ENCODE measurements around the gene ESPNL. TPM values are rescaled to one million over a fixed set of nuclear protein-coding genes. Genes with fewer than 3 reads are reported as not detected.

Gene ESPNL
- total and polyA plus RNA-seq, 4 donors, result 0.08 to 0.59 (median 0.35) TPM

- Histone ChIP-seq H3K4me1 (ENCODE audit: control insufficient read depth in 4 of 4, insufficient read depth in 4 of 4, low read length in 3 of 4) (peaks cover 0 to 11% (median 5%) of the 10 kb centered on the region in 4 donors), H3K27ac (ENCODE audit: low read depth in 1 of 2, low read length in 2 of 2) (no peak within 1 kb of the TSS), H3K9me3 (ENCODE audit: control insufficient read depth in 4 of 4, low read length in 3 of 4) (no peaks in the 10 kb centered on the region), H3K9ac (ENCODE audit: low read depth in 1 of 2, low read length in 2 of 2) (no peak within 1 kb of the TSS), H3K4me3 (ENCODE audit: low read depth in 1 of 3, low read length in 3 of 3) (peak within 1 kb of the TSS in 1 of 3 donors; percentile 54), H3K36me3 (ENCODE audit: control insufficient read depth in 4 of 4, insufficient read depth in 3 of 4, low read depth in 1 of 4, low read length in 3 of 4) (no peaks in the 10 kb centered on the region), H3K27me3 (ENCODE audit: control insufficient read depth in 4 of 4, insufficient read depth in 4 of 4, low read length in 3 of 4) (no peaks in the 10 kb centered on the region)
- no peak for TF ChIP-seq TAF1 (conservative IDR thresholded peaks at IDR 0.05)
- TF ChIP-seq, protein P1, sequence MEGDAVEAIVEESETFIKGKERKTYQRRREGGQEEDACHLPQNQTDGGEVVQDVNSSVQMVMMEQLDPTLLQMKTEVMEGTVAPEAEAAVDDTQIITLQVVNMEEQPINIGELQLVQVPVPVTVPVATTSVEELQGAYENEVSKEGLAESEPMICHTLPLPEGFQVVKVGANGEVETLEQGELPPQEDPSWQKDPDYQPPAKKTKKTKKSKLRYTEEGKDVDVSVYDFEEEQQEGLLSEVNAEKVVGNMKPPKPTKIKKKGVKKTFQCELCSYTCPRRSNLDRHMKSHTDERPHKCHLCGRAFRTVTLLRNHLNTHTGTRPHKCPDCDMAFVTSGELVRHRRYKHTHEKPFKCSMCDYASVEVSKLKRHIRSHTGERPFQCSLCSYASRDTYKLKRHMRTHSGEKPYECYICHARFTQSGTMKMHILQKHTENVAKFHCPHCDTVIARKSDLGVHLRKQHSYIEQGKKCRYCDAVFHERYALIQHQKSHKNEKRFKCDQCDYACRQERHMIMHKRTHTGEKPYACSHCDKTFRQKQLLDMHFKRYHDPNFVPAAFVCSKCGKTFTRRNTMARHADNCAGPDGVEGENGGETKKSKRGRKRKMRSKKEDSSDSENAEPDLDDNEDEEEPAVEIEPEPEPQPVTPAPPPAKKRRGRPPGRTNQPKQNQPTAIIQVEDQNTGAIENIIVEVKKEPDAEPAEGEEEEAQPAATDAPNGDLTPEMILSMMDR (IDR thresholded peaks at IDR 0.05; ENCODE audit: low read depth, low read length, missing input control), result peak; percentile 12
- TF ChIP-seq RXRA (IDR thresholded peaks at IDR 0.05), result no peak
- 11% methylated on average over 59 of the region's 61 CpGs for WGBS
- DNase-seq (ENCODE audit: low spot score), result peak; percentile 69
Observed at GRCh38 chr2:238158509-238159070, 58.5 kb downstream of the ESPNL start, which contains the start of gene ERFE. ERFE (plus strand) TSS chr2:238158970; CDS start chr2:238159008, 38 bp downstream.

DNA sequence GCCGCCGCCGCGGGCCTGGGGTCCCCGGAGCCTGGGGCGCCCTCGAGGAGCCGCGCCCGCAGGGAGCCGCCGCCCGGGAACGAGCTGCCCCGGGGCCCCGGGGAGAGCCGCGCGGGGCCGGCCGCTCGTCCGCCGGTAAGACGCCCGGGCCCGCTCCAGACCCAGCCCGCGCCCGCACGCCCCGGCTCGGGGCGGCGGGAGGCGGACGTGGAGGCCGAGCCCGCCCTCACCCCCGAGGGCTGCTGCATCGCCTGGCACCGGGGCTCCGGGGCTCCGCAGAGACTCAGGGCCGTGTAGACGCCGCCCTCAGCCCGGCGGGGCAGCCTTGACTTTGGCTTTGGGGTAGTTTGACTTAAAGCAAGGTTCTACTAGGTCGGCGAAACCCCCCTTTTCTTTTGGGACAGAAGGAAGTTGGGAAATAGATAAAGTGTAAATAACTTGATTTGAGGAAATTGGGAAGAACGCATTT, 59.0 kb downstream of the ESPNL start:
- Histone ChIP-seq H3K27me3 (ENCODE audit: control insufficient read depth in 4 of 4, insufficient read depth in 4 of 4, low read length in 3 of 4) (no peaks in the 10 kb centered on the region), H3K9me3 (ENCODE audit: control insufficient read depth in 4 of 4, low read length in 3 of 4) (no peaks in the 10 kb centered on the region), H3K4me1 (ENCODE audit: control insufficient read depth in 4 of 4, insufficient read depth in 4 of 4, low read length in 3 of 4) (peaks cover 0 to 14% (median 7%) of the 10 kb centered on the region in 4 donors), H3K36me3 (ENCODE audit: control insufficient read depth in 4 of 4, insufficient read depth in 3 of 4, low read depth in 1 of 4, low read length in 3 of 4) (no peaks in the 10 kb centered on the region), H3K27ac (ENCODE audit: low read depth in 1 of 2, low read length in 2 of 2) (no peak overlapping the region), H3K9ac (ENCODE audit: low read depth in 1 of 2, low read length in 2 of 2) (no peak overlapping the region), H3K4me3 (ENCODE audit: low read depth in 1 of 3, low read length in 3 of 3) (peak overlapping the region in 1 of 3 donors; percentile 54)
- TF ChIP-seq REST (IDR thresholded peaks at IDR 0.05) (no peak), FOXA2 (IDR thresholded peaks at IDR 0.05) (no peak), RAD21 (IDR thresholded peaks at IDR 0.05) (no peak), SP1 (IDR thresholded peaks at IDR 0.05) (no peak), TAF1 (conservative IDR thresholded peaks at IDR 0.05) (no peak), EGR1 (IDR thresholded peaks at IDR 0.05; ENCODE audit: low read depth in 2 of 2) (no peak), HNF4G (IDR thresholded peaks at IDR 0.05) (no peak), MAX (IDR thresholded peaks at IDR 0.05) (no peak), YY1 (IDR thresholded peaks at IDR 0.05) (no peak), ATF3 (IDR thresholded peaks at IDR 0.05) (no peak), JUND (IDR thresholded peaks at IDR 0.05) (no peak), NR2F2 (IDR thresholded peaks at IDR 0.05) (no peak)
- TF ChIP-seq, protein P2, sequence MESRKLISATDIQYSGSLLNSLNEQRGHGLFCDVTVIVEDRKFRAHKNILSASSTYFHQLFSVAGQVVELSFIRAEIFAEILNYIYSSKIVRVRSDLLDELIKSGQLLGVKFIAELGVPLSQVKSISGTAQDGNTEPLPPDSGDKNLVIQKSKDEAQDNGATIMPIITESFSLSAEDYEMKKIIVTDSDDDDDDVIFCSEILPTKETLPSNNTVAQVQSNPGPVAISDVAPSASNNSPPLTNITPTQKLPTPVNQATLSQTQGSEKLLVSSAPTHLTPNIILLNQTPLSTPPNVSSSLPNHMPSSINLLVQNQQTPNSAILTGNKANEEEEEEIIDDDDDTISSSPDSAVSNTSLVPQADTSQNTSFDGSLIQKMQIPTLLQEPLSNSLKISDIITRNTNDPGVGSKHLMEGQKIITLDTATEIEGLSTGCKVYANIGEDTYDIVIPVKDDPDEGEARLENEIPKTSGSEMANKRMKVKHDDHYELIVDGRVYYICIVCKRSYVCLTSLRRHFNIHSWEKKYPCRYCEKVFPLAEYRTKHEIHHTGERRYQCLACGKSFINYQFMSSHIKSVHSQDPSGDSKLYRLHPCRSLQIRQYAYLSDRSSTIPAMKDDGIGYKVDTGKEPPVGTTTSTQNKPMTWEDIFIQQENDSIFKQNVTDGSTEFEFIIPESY (IDR thresholded peaks at IDR 0.05), result no peak
- DNase-seq (ENCODE audit: low spot score), result no peak
- WGBS, result 2% methylated on average over 52 of the region's 52 CpGs
